KMS-11 (cell line): ENCODE data around the gene SYT7.
"Not testable (repeated sequence)": the region's sequence is repeated elsewhere in the genome, so short reads cannot be mapped to it uniquely, and the experiment has no call there.

Source experiments
- H2AFZ ChIP-seq: fragments of 200-600 bp; sonication (generic); 2 replicates; pipeline ENCODE4 v1.6.1; 2016; ENCODE audit warnings: antibody characterized with exemption, mixed run types, low read depth
- H3K27ac ChIP-seq: fragments of 200-600 bp; sonication (generic); 2 replicates; pipeline ENCODE4 v1.6.1; 2016; ENCODE audit warnings: mild to moderate bottlenecking, mixed run types
- H3K27me3 ChIP-seq: fragments of 200-600 bp; sonication (generic); 2 replicates; pipeline ENCODE4 v1.6.1; 2017; ENCODE audit warnings: mild to moderate bottlenecking, low read depth, mixed run types, moderate library complexity; ENCODE audit not compliant: insufficient read depth
- H3K36me3 ChIP-seq: fragments of 200-600 bp; sonication (generic); 2 replicates; pipeline ENCODE4 v1.6.1; 2017; ENCODE audit warnings: mild to moderate bottlenecking, mixed run types; ENCODE audit not compliant: insufficient read depth
- H3K4me1 ChIP-seq: fragments of 200-600 bp; sonication (generic); 2 replicates; pipeline ENCODE4 v1.6.1; 2016; ENCODE audit warnings: mild to moderate bottlenecking, low read depth, mixed run types; ENCODE audit not compliant: poor library complexity, severe bottlenecking
- H3K4me2 ChIP-seq: fragments of 200-600 bp; sonication (generic); 2 replicates; pipeline ENCODE4 v1.7.0; 2016; ENCODE audit warnings: mild to moderate bottlenecking, mixed run types
- H3K4me3 ChIP-seq: fragments of 200-600 bp; sonication (generic); IDR thresholded peaks from 2 replicates; pipeline ENCODE4 v1.6.1; 2017; ENCODE audit warnings: low read depth, low read length, mixed read lengths; ENCODE audit not compliant: insufficient read depth
- H3K79me2 ChIP-seq: fragments of 200-600 bp; sonication (generic); 2 replicates; pipeline ENCODE4 v1.6.1; 2016; ENCODE audit warnings: low read depth, mixed run types; ENCODE audit not compliant: insufficient read depth
- H3K9ac ChIP-seq: fragments of 200-600 bp; sonication (generic); 2 replicates; pipeline ENCODE4 v1.6.1; 2016; ENCODE audit warnings: mild to moderate bottlenecking, mixed run types
- H4K20me1 ChIP-seq: fragments of 200-600 bp; sonication (generic); 2 replicates; pipeline ENCODE4 v1.6.1; 2016; ENCODE audit warnings: mild to moderate bottlenecking, mixed run types; ENCODE audit not compliant: insufficient read depth
- TF ChIP-seq, protein P1 (sequence below): fragments of 200-600 bp; sonication (generic); conservative IDR thresholded peaks from 2 replicates; pipeline ENCODE4 v1.6.1; 2017; ENCODE audit warnings: low read depth, mild to moderate bottlenecking, antibody characterized with exemption, low read length, moderate library complexity, mixed read lengths

Gene SYT7

DNA sequence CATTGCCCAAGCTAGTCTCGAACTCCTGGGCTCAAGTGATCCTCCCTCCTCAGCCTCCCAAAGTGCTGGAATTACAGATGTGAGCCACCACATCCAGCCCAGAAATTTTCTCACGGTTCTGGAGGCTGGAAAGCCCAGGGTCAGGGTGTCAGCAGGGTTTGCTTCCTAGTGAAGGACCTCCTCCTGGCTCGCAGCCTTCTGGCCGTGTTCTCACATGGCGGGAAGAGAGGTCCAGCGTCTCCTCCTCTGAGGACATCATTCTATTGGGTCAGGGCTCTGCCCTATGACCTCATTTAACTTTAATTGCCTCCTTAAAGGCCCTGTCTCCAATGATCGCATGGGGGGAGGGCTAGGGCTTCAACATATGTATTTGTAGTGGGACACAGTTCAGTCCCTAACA, 112.9 kb downstream of the SYT7 start:
- Histone ChIP-seq H3K79me2 (no peaks in the 10 kb centered on the region), H3K4me3 (no peak overlapping the region), H3K4me2 (no peak overlapping the region), H3K9ac (no peak overlapping the region), H3K36me3 (no peaks in the 10 kb centered on the region), H2AFZ (no peak overlapping the region), H3K27ac (no peak overlapping the region), H4K20me1 (0 out of 2 replicates have a peak, but pooled peaks cover 3% of the 10 kb centered on the region), H3K4me1 (no peaks in the 10 kb centered on the region), H3K27me3 (no peaks in the 10 kb centered on the region)
- TF ChIP-seq, protein P1, sequence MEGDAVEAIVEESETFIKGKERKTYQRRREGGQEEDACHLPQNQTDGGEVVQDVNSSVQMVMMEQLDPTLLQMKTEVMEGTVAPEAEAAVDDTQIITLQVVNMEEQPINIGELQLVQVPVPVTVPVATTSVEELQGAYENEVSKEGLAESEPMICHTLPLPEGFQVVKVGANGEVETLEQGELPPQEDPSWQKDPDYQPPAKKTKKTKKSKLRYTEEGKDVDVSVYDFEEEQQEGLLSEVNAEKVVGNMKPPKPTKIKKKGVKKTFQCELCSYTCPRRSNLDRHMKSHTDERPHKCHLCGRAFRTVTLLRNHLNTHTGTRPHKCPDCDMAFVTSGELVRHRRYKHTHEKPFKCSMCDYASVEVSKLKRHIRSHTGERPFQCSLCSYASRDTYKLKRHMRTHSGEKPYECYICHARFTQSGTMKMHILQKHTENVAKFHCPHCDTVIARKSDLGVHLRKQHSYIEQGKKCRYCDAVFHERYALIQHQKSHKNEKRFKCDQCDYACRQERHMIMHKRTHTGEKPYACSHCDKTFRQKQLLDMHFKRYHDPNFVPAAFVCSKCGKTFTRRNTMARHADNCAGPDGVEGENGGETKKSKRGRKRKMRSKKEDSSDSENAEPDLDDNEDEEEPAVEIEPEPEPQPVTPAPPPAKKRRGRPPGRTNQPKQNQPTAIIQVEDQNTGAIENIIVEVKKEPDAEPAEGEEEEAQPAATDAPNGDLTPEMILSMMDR = no peak

DNA sequence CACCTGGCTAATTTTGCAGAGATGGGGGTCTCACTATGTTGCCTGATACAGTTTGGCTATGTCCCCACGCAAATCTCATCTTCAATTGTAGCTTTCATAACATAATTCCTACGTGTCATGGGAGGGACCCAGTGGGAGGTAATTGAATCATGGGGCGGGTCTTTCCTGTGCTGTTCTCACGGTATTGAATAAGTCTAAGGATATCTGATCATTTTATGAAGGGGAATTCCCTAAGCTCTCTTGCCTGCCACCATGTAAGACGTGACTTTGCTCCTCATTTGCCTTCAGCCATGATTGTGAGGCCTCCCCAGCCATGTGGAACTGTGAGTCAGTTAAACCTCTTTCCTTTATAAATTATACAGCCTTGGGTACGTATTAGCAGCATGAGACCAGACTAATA, 113.3 kb downstream of the SYT7 start:
- not testable (repeated sequence) for H4K20me1 ChIP-seq, H3K79me2 ChIP-seq, H2AFZ ChIP-seq, H3K27ac ChIP-seq, H3K9ac ChIP-seq, H3K4me3 ChIP-seq, H3K4me1 ChIP-seq, H3K27me3 ChIP-seq, H3K36me3 ChIP-seq, H3K4me2 ChIP-seq
